ENCODE results near the gene DYRK1B.

DYRK1B gene

DNA sequence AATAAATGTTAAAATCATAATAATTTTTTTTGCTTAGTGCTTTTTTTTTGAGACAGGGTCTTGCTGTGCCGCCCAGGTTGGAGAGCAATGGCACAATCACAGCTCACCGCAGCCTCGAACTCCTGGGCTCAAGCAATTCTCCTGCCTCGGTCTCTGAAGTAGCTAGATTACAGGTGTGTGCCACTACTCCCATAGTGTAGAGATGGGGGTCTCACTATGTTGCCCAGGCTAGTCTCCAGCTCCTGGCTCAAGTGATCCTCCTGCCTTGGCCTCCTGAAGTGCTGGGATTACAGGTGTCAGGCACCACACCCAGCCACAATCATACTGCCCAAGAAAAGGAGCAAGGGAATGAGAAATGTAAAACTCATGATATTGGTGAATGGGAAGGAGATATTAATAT is 7.1 kb upstream of the DYRK1B start:
- Mint-ChIP-seq H3K27me3 (ENCODE audit: low read depth) (no peaks in the 10 kb centered on the region), H3K9me3 (no peaks in the 10 kb centered on the region), H3K36me3 (ENCODE audit: low read depth) (peaks cover 35% of the 10 kb centered on the region), H3K27ac (peak overlapping the region in 1 of 3 experiments; percentile 61), H3K4me1 (peaks cover 55% of the 10 kb centered on the region), H3K4me3 (peak overlapping the region in 1 of 3 experiments; percentile 7)
- TF ChIP-seq, protein P1, sequence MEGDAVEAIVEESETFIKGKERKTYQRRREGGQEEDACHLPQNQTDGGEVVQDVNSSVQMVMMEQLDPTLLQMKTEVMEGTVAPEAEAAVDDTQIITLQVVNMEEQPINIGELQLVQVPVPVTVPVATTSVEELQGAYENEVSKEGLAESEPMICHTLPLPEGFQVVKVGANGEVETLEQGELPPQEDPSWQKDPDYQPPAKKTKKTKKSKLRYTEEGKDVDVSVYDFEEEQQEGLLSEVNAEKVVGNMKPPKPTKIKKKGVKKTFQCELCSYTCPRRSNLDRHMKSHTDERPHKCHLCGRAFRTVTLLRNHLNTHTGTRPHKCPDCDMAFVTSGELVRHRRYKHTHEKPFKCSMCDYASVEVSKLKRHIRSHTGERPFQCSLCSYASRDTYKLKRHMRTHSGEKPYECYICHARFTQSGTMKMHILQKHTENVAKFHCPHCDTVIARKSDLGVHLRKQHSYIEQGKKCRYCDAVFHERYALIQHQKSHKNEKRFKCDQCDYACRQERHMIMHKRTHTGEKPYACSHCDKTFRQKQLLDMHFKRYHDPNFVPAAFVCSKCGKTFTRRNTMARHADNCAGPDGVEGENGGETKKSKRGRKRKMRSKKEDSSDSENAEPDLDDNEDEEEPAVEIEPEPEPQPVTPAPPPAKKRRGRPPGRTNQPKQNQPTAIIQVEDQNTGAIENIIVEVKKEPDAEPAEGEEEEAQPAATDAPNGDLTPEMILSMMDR (IDR thresholded peaks at IDR 0.05; ENCODE audit: unreplicated experiment in 3 of 3): no peak

DNA sequence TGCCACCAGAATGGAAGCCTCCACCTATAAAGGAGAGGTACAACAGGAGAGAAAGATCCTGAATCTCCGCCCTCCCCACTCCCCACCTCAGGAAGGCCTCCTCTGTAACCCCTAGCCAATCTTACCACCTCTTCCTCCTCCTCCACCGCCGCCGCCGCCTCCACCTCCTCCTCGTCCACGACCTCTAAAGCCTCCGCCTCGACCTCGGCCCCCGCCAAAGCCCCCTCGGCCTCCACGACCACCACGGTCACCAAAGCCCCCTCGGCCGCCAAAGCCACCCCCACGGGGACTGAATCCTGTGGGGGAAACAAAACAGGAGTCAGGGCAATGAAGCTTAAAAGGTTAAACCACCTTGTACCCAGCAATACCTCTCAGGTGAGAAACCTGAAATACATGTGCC is 6.5 kb upstream of the DYRK1B start:
- no peak overlapping the region for H3K4me3 Mint-ChIP-seq
- H3K9me3 Mint-ChIP-seq: no peaks in the 10 kb centered on the region
- H3K27ac Mint-ChIP-seq: peak overlapping the region in 1 of 3 experiments; percentile 71
- peaks cover 35% of the 10 kb centered on the region for H3K36me3 Mint-ChIP-seq (ENCODE audit: low read depth)
- H3K4me1 Mint-ChIP-seq: peaks cover 50% of the 10 kb centered on the region
- TF ChIP-seq, protein P1 (IDR thresholded peaks at IDR 0.05; ENCODE audit: unreplicated experiment in 3 of 3): no peak
- no peaks in the 10 kb centered on the region for H3K27me3 Mint-ChIP-seq (ENCODE audit: low read depth)

DNA sequence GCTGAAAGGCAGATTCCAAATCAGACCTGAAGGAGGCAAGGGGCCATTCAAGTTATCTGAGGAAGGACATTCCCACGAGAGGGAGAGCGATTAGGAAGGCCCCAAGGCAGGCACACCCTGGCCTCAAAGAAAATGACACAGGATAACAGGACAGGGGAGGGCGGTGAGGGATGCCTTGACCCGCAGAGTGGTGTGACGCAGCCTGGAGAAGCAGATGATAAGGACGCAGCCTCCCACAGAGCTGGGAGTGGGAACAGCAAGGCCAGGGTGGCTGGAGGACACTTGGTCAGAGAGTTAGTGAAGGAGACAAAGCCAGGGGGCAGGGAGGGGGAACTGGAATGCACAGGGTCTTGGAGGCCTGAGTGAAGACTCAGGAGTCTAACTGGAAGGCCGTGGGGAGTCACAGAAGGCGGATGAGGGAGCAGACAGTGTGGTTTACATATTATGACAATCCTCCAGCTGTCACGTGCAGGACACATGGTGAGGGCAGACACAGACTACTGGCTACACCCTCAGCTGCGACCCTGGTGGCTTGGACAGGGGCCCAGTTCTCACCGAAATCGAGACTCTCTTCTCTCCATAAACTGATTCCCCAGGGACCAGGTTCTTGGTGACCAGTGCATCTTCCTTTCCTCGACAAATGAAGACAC is 5.8 kb upstream of the DYRK1B start:
- H3K4me1 Mint-ChIP-seq: peaks cover 43% of the 10 kb centered on the region
- no peaks in the 10 kb centered on the region for H3K27me3 Mint-ChIP-seq (ENCODE audit: low read depth)
- TF ChIP-seq, protein P1 (IDR thresholded peaks at IDR 0.05; ENCODE audit: unreplicated experiment in 3 of 3): no peak
- peak overlapping the region in 1 of 3 experiments; percentile 3 for H3K4me3 Mint-ChIP-seq
- H3K27ac Mint-ChIP-seq: peak overlapping the region; percentile 30 to 71 (median 69)
- H3K9me3 Mint-ChIP-seq: no peaks in the 10 kb centered on the region
- H3K36me3 Mint-ChIP-seq (ENCODE audit: low read depth): peaks cover 35% of the 10 kb centered on the region

DNA sequence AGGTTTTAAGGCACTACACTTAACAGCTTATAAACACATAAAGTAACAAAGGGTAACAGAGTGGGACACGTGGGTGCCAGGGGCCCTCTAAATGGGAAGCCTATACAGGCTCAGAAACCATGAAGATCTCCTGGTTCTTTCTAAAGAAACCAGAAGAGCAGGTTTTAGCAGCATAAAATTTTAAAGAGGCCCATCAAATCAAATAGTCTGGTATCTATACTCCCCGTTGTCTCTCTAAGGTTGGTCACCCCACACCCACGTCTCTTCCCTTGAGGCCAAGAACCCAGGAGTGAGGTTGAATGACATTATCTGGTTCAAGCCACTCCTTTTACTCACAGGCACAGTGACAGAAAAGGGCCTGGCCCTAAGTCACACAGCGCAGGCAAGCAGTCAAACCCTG is 4.6 kb upstream of the DYRK1B start:
- TF ChIP-seq, protein P1 (IDR thresholded peaks at IDR 0.05; ENCODE audit: unreplicated experiment in 3 of 3): no peak
- Mint-ChIP-seq H3K4me1 (peaks cover 36% of the 10 kb centered on the region), H3K4me3 (no peak overlapping the region), H3K27ac (no peak overlapping the region), H3K27me3 (ENCODE audit: low read depth) (no peaks in the 10 kb centered on the region), H3K9me3 (no peaks in the 10 kb centered on the region), H3K36me3 (ENCODE audit: low read depth) (peaks cover 39% of the 10 kb centered on the region)

DNA sequence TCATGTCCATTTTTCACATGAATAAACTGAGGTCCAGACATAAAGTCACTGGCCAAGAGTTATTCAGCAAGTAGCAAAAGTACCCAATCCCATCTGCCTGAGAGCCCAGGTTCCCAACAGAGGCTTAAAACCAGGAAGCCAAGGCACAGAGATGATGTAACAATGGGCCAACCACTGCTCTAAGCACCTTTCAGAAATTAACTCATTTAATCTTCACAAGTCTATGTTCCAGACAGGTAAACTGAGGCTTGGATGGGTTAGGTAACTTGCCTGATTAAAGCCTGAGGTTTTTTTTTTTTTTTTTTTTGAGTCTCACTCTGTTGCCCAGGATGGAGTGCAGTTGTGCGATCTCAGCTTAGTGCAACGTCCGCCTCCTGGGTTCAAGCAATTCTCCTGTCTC is 4.0 kb upstream of the DYRK1B start:
- no peaks in the 10 kb centered on the region for H3K27me3 Mint-ChIP-seq (ENCODE audit: low read depth)

More for the DNA sequence above, 4.0 kb upstream of the DYRK1B start:
- TF ChIP-seq, protein P1 (IDR thresholded peaks at IDR 0.05; ENCODE audit: unreplicated experiment in 3 of 3): no peak
- H3K4me3 Mint-ChIP-seq: no peak overlapping the region
- H3K4me1 Mint-ChIP-seq: peaks cover 34% of the 10 kb centered on the region
- peaks cover 39% of the 10 kb centered on the region for H3K36me3 Mint-ChIP-seq (ENCODE audit: low read depth)
- H3K9me3 Mint-ChIP-seq: no peaks in the 10 kb centered on the region
- H3K27ac Mint-ChIP-seq: no peak overlapping the region

Data from nephron (organoid).